H1 (cell line): ENCODE measurements around the gene DIP2C. TPM values are rescaled to one million over a fixed set of nuclear protein-coding genes. Genes with fewer than 3 reads are reported as not detected.

Experiments
- CBX5 ChIP-seq: fragments of 300-800, 300-1000 bp; sonication (generic); IDR thresholded peaks from 2 replicates; pipeline ENCODE4 v1.7.1; 2016; ENCODE audit warnings: antibody characterized with exemption, low read length, low read depth
- CEBPB ChIP-seq: IDR thresholded peaks from 2 replicates; pipeline ENCODE4 v1.6.1; 2012; ENCODE audit warnings: low read depth, low read length
- EZH2 ChIP-seq: fragments of 200-600 bp; sonication (generic); IDR thresholded peaks from 2 replicates; pipeline ENCODE4 v1.7.1; 2012; ENCODE audit warnings: low read depth, mild to moderate bottlenecking, moderate library complexity, low read length, inconsistent platforms; ENCODE audit not compliant: severe bottlenecking
- NANOG ChIP-seq: IDR thresholded peaks from 2 replicates; pipeline ENCODE4 v1.6.1; 2011; ENCODE audit warnings: low read length, low read depth, mild to moderate bottlenecking, inconsistent platforms; ENCODE audit not compliant: insufficient read depth, poor library complexity, severe bottlenecking
- RAD21 ChIP-seq, 2 experiments: IDR thresholded peaks in 1 of 2; conservative IDR thresholded peaks in 1 of 2; 2 replicates each; pipeline ENCODE4 v1.6.1; 2011; ENCODE audit warnings: low read depth in 2 of 2, low read length in 2 of 2, improper control_type of control experiment in 1 of 2, inconsistent platforms in 1 of 2, mild to moderate bottlenecking in 1 of 2, moderate library complexity in 1 of 2
- SIX5 ChIP-seq: IDR thresholded peaks from 2 replicates; pipeline ENCODE4 v1.6.1; 2011; ENCODE audit warnings: mild to moderate bottlenecking, low read depth, low read length
- TAF1 ChIP-seq: IDR thresholded peaks from 2 replicates; pipeline ENCODE4 v1.6.1; 2011; ENCODE audit warnings: mild to moderate bottlenecking, low read depth, low read length
- TBP ChIP-seq: IDR thresholded peaks from 2 replicates; pipeline ENCODE4 v1.6.1; 2011; ENCODE audit warnings: low read depth, low read length, improper control_type of control experiment
- polyA plus RNA-seq, 7 experiments: library from polyadenylated mRNA; depleted of rRNA in 3 of 7; stranded (reverse) in 5 of 7; unstranded in 2 of 7; fragments of >200 nt in 5 of 7; fragments of 200-250 nt in 2 of 7; gene quantifications; 1 replicate in 5 of 7; 2 replicates in 1 of 7; 4 replicates in 1 of 7; pipeline versions ENCODE4 v1.2.1 to v1.2.3, GENCODE V29; 2011 to 2013; ENCODE audit warnings: missing spikeins in 2 of 7, mixed read lengths in 2 of 7
- total RNA-seq: library from RNA; stranded (reverse); fragmentation: NEBNext Ultra II Directional; extraction: Animal tissue kit (Norgen Biotek cat#: 25700); gene quantifications from 2 replicates; pipeline ENCODE4 v1.2.1, GENCODE V29; 2021

Gene DIP2C
- total and polyA plus RNA-seq, 2 of the 8 experiments (the other 6 are each of a cell fraction or from before 2014, with no cell fraction given) = 3.8 to 9.3 TPM

GRCh38 chr10:662223-662605 is 27.3 kb downstream of the DIP2C start (continued):
- TF ChIP-seq EZH2 (no peak), CBX5 (no peak), TBP (no peak), CEBPB (no peak), TAF1 (no peak), SIX5 (no peak), RAD21 (IDR thresholded peaks at IDR 0.05 in 1 of 2, conservative IDR thresholded peaks at IDR 0.05 in 1 of 2; ENCODE audit: low read depth in 2 of 2, low read length in 2 of 2) (no peak), NANOG (no peak)
